DND-41 (cell line): Measurements from ENCODE around the gene SSTR3.

Experiments
- EZH2 ChIP-seq: IDR thresholded peaks from 3 replicates; pipeline ENCODE4 v1.6.1; 2012; ENCODE audit warnings: borderline replicate concordance, low read depth, mild to moderate bottlenecking, moderate library complexity, low read length, inconsistent platforms; ENCODE audit not compliant: severe bottlenecking
- TF ChIP-seq, protein P1 (sequence below): IDR thresholded peaks from 2 replicates; pipeline ENCODE4 v1.5.1; 2012; ENCODE audit warnings: borderline replicate concordance, low read length, moderate library complexity, mild to moderate bottlenecking; ENCODE audit not compliant: poor library complexity, severe bottlenecking; ENCODE audit errors: extremely low read depth

DNA sequence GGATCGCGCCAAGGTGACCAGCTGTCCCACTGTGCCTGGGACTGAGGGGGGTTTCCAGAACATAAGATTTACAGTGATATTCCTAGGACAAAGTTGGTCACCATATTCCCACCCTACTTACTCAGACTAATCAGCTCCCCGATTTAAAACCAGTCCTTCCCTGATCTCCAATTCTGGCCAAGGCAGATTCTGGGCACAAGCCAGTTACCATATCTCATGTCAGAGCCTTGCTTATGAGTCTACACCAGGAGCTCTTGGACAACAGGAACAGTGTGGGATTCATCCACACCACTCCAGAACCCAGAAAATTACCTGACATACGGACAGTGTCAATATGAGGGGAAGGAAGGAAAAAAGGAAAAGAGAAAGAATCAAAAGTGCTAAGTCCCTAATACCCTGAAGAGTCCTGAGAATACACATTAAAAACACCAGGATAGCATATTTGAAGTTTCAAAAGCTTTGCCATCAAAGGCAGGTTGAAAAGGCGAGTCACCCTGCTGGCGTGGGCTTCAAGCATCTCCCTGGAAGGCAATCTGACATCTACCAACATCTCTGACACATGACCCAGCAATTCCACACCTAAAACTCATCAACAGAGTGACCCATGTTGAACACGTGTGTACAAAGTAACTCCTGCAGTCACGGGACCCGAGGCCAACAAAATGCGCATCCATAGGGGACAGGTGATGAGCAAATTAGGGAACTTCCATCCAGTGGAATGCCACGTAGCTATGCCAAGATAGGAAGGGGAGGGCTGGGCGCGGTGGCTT is 54.6 kb downstream of the SSTR3 start:
- TF ChIP-seq, protein P1, sequence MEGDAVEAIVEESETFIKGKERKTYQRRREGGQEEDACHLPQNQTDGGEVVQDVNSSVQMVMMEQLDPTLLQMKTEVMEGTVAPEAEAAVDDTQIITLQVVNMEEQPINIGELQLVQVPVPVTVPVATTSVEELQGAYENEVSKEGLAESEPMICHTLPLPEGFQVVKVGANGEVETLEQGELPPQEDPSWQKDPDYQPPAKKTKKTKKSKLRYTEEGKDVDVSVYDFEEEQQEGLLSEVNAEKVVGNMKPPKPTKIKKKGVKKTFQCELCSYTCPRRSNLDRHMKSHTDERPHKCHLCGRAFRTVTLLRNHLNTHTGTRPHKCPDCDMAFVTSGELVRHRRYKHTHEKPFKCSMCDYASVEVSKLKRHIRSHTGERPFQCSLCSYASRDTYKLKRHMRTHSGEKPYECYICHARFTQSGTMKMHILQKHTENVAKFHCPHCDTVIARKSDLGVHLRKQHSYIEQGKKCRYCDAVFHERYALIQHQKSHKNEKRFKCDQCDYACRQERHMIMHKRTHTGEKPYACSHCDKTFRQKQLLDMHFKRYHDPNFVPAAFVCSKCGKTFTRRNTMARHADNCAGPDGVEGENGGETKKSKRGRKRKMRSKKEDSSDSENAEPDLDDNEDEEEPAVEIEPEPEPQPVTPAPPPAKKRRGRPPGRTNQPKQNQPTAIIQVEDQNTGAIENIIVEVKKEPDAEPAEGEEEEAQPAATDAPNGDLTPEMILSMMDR: no peak
- TF ChIP-seq EZH2: no peak
